Astrocyte (in vitro differentiated cells and primary cell): ENCODE results near the gene HSPA8. TPM values are rescaled to one million over a fixed set of nuclear protein-coding genes. Genes with fewer than 3 reads are reported as not detected.

Experiments
- DNase-seq: peaks from one replicate; pipeline ENCODE4 v3.0.0-alpha.2; 2010; ENCODE audit warnings: low read depth
- FAIRE-seq: peaks from 2 replicates; lab custom pipeline; 2011; peaks lifted over from hg19 to GRCh38; lab: Jason Lieb, UNC
- H2AFZ ChIP-seq: 2 replicates; pipeline ENCODE4 v1.6.0; 2012; ENCODE audit warnings: low read depth, low read length, inconsistent platforms
- H3K27ac ChIP-seq: 2 replicates; pipeline ENCODE4 v1.5.1; 2011; ENCODE audit warnings: low read depth, low read length, inconsistent platforms
- H3K27me3 ChIP-seq: 2 replicates; pipeline ENCODE4 v1.6.0; 2011; ENCODE audit warnings: low read length, inconsistent platforms; ENCODE audit not compliant: insufficient read depth
- H3K36me3 ChIP-seq: 2 replicates; pipeline ENCODE4 v1.5.1; 2011; ENCODE audit warnings: low read length, inconsistent platforms; ENCODE audit not compliant: insufficient read depth
- H3K4me1 ChIP-seq: 2 replicates; pipeline ENCODE4 v1.5.1; 2011; ENCODE audit warnings: low read length, inconsistent platforms; ENCODE audit not compliant: insufficient read depth
- H3K4me2 ChIP-seq: 2 replicates; pipeline ENCODE4 v1.6.0; 2012; ENCODE audit warnings: low read length, inconsistent platforms
- H3K4me3 ChIP-seq: 2 replicates; pipeline ENCODE4 v1.5.1; 2011; ENCODE audit warnings: low read depth, mild to moderate bottlenecking, low read length, inconsistent platforms; ENCODE audit not compliant: insufficient read depth
- H3K79me2 ChIP-seq: 2 replicates; pipeline ENCODE4 v1.6.0; 2012; ENCODE audit warnings: mild to moderate bottlenecking, low read length, inconsistent platforms; ENCODE audit not compliant: insufficient read depth
- H3K9ac ChIP-seq: 2 replicates; pipeline ENCODE4 v1.6.0; 2012; ENCODE audit warnings: mild to moderate bottlenecking, low read length, inconsistent platforms
- H3K9me3 ChIP-seq: 2 replicates; pipeline ENCODE4 v1.5.1; 2012; ENCODE audit warnings: low read depth, mild to moderate bottlenecking, low read length, inconsistent platforms; ENCODE audit not compliant: insufficient read depth
- H4K20me1 ChIP-seq: 2 replicates; pipeline ENCODE4 v1.6.0; 2012; ENCODE audit warnings: low read length, inconsistent platforms; ENCODE audit not compliant: insufficient read depth
- H3K27ac Mint-ChIP-seq: one replicate; pipeline ENCODE4 v1.8.0; 2021; ENCODE audit warnings: mild to moderate bottlenecking, mixed read lengths; ENCODE audit not compliant: unreplicated experiment
- H3K27me3 Mint-ChIP-seq: one replicate; pipeline ENCODE4 v1.8.0; 2021; ENCODE audit warnings: low read depth, mixed read lengths; ENCODE audit not compliant: unreplicated experiment
- H3K36me3 Mint-ChIP-seq: one replicate; pipeline ENCODE4 v1.8.0; 2021; ENCODE audit warnings: low read depth, mixed read lengths; ENCODE audit not compliant: unreplicated experiment
- H3K4me1 Mint-ChIP-seq: one replicate; pipeline ENCODE4 v1.8.0; 2021; ENCODE audit warnings: low read depth, mixed read lengths; ENCODE audit not compliant: unreplicated experiment
- H3K4me3 Mint-ChIP-seq: one replicate; pipeline ENCODE4 v1.8.0; 2021; ENCODE audit warnings: mild to moderate bottlenecking, moderate library complexity, mixed read lengths; ENCODE audit not compliant: unreplicated experiment
- H3K9me3 Mint-ChIP-seq: one replicate; pipeline ENCODE4 v1.8.0; 2021; ENCODE audit warnings: mild to moderate bottlenecking, mixed read lengths; ENCODE audit not compliant: unreplicated experiment
- CTCF ChIP-seq: IDR thresholded peaks from 2 replicates; pipeline ENCODE4 v1.5.1; 2011; ENCODE audit warnings: low read depth, mild to moderate bottlenecking, inconsistent platforms, low read length, moderate library complexity; ENCODE audit not compliant: insufficient read depth
- EZH2 ChIP-seq: IDR thresholded peaks from 2 replicates; pipeline ENCODE4 v1.6.1; 2012; ENCODE audit warnings: mild to moderate bottlenecking, low read length, inconsistent platforms; ENCODE audit not compliant: insufficient read depth
- total RNA-seq: library from RNA; stranded (reverse); gene quantifications from 2 replicates; pipeline ENCODE4 v1.2.1, GENCODE V29; 2021

Gene HSPA8
- total RNA-seq, 1 donor from 2014 or later = 1,502 TPM

GRCh38 chr11:123063826-123064657 lies 2.1 kb upstream of the HSPA8 start:
- Histone ChIP-seq H3K27me3 (no peaks in the 10 kb centered on the region), H3K36me3 (peaks cover 22% of the 10 kb centered on the region), H2AFZ (no peak overlapping the region), H3K4me2 (peak overlapping the region; percentile 97), H3K4me3 (peak overlapping the region; percentile 87), H3K27ac (peak overlapping the region; percentile 99), H4K20me1 (peaks cover 29% of the 10 kb centered on the region), H3K9ac (peak overlapping the region; percentile 100), H3K79me2 (peaks cover 50% of the 10 kb centered on the region), H3K4me1 (peaks cover 24% of the 10 kb centered on the region), H3K9me3 (no peaks in the 10 kb centered on the region)
- DNase-seq (peak; percentile 37), FAIRE-seq (no peak)
- H3K27ac Mint-ChIP-seq = peak overlapping the region; percentile 94
- H3K36me3 Mint-ChIP-seq = peaks cover 24% of the 10 kb centered on the region
- no peaks in the 10 kb centered on the region for H3K9me3 Mint-ChIP-seq
- peaks cover 25% of the 10 kb centered on the region for H3K4me1 Mint-ChIP-seq
- peak overlapping the region; percentile 99 for H3K4me3 Mint-ChIP-seq
- TF ChIP-seq EZH2 (no peak), CTCF (no peak)
- H3K27me3 Mint-ChIP-seq = no peaks in the 10 kb centered on the region

GRCh38 chr11:123062892-123063825 lies 1.2 kb upstream of the HSPA8 start:
- Histone ChIP-seq H2AFZ (peak overlapping the region; percentile 81), H3K9me3 (no peaks in the 10 kb centered on the region), H3K27ac (peak overlapping the region; percentile 99), H3K27me3 (no peaks in the 10 kb centered on the region), H3K9ac (peak overlapping the region; percentile 100), H3K4me1 (peaks cover 33% of the 10 kb centered on the region), H3K79me2 (peaks cover 59% of the 10 kb centered on the region), H3K4me2 (peak overlapping the region; percentile 97), H3K4me3 (peak overlapping the region; percentile 87), H3K36me3 (peaks cover 31% of the 10 kb centered on the region), H4K20me1 (peaks cover 37% of the 10 kb centered on the region)
- Mint-ChIP-seq H3K27ac (peak overlapping the region; percentile 94), H3K9me3 (no peaks in the 10 kb centered on the region), H3K36me3 (peaks cover 32% of the 10 kb centered on the region), H3K4me1 (peaks cover 34% of the 10 kb centered on the region), H3K27me3 (no peaks in the 10 kb centered on the region), H3K4me3 (peak overlapping the region; percentile 99)
- FAIRE-seq (no peak), DNase-seq (peak; percentile 41)
- TF ChIP-seq EZH2 = no peak
- no peak for TF ChIP-seq CTCF
